IMR-90 (cell line): Measurements from ENCODE around the gene SLC4A1AP.

Source experiments
- BHLHE40 ChIP-seq: fragments of 150-350 bp; IDR thresholded peaks from 2 replicates; pipeline ENCODE4 v1.6.1; 2016; ENCODE audit warnings: mild to moderate bottlenecking, low read depth, low read length
- CEBPB ChIP-seq: IDR thresholded peaks from 2 replicates; pipeline ENCODE4 v1.6.1; 2012; ENCODE audit warnings: low read depth, low read length, improper control_type of control experiment
- CTCF ChIP-seq: conservative IDR thresholded peaks from 2 replicates; pipeline ENCODE4 v1.5.1; 2012; ENCODE audit warnings: mild to moderate bottlenecking, low read depth, low read length, improper control_type of control experiment
- FOS ChIP-seq: fragments of 150-350 bp; IDR thresholded peaks from 2 replicates; pipeline ENCODE4 v1.6.1; 2016; ENCODE audit warnings: low read depth, low read length
- MAFK ChIP-seq: IDR thresholded peaks from 2 replicates; pipeline ENCODE4 v1.6.1; 2012; ENCODE audit warnings: low read depth, low read length, improper control_type of control experiment
- MAZ ChIP-seq: IDR thresholded peaks from 2 replicates; pipeline ENCODE4 v1.6.1; 2012; ENCODE audit warnings: low read depth, mild to moderate bottlenecking, low read length, improper control_type of control experiment, moderate library complexity, borderline replicate concordance
- POLR2A ChIP-seq: IDR thresholded peaks from 2 replicates; pipeline ENCODE4 v1.6.1; 2012; ENCODE audit warnings: mild to moderate bottlenecking, low read depth, low read length
- RAD21 ChIP-seq: IDR thresholded peaks from 2 replicates; pipeline ENCODE4 v1.6.1; 2012; ENCODE audit warnings: low read length, improper control_type of control experiment
- RCOR1 ChIP-seq: IDR thresholded peaks from 2 replicates; pipeline ENCODE4 v1.6.1; 2012; ENCODE audit warnings: mild to moderate bottlenecking, low read length, improper control_type of control experiment; ENCODE audit not compliant: insufficient replicate concordance
- USF2 ChIP-seq: fragments of 150-350 bp; IDR thresholded peaks from 2 replicates; pipeline ENCODE4 v1.6.1; 2017; ENCODE audit warnings: mild to moderate bottlenecking, antibody characterized with exemption, low read length, low read depth

- TF ChIP-seq CTCF (no peak), POLR2A (no peak), RCOR1 (no peak), USF2 (no peak), MAFK (no peak), MAZ (no peak), CEBPB (no peak), FOS (no peak), BHLHE40 (no peak), RAD21 (no peak)
Measured at GRCh38 chr2:27724905-27725701, 61.4 kb downstream of the SLC4A1AP start.
